ENCODE measurements around the gene PRDM8. TPM values are rescaled to one million over a fixed set of nuclear protein-coding genes. Genes with fewer than 3 reads are reported as not detected.

PRDM8 gene
- total and polyA plus RNA-seq, 2 of the 4 experiments (the other 2 are of a cell fraction), result 5.7 to 15.8 TPM

- peak overlapping the region in 1 of 2 experiments; percentile 43; a peak in 1 of 4 replicates for H4K8ac ChIP-seq (ENCODE audit: low read depth in 2 of 2, low read length in 2 of 2)
- H3K14ac ChIP-seq (replicated peaks; ENCODE audit: low read depth, low read length), result peak overlapping the region; percentile 22; the same call in 1 of the 2 replicates
- DNase-seq (no peak), ATAC-seq (ENCODE audit: low read depth) (no peak)
- ChIA-PET POLR2A (ENCODE audit: unreplicated experiment) (no interaction called here), CTCF (no interaction called here)
- peak overlapping the region; percentile 9; the same call in 1 of the 2 replicates for H2BK20ac ChIP-seq (ENCODE audit: low read depth, low read length)
- no peaks in the 10 kb centered on the region for H3K27me3 ChIP-seq (ENCODE audit: control insufficient read depth, insufficient read depth, low read length)
- dilution Hi-C loops (cut with HindIII; ENCODE audit: low sequenced_read_pairs, unreplicated experiment) (no loop called here), intact Hi-C loops (cut with micrococcal nuclease) (no loop called here), in situ Hi-C loops (cut with MboI; ENCODE audit: low sequenced_read_pairs) (loop anchor here (10.0 kb wide), 1 partner anchor 1248 kb away; no protein-coding TSS in a partner anchor)
- H4K20me1 ChIP-seq (ENCODE audit: insufficient read depth, low read length), result no peaks in the 10 kb centered on the region
- no peak overlapping the region; the same call in 1 of the 2 replicates for H2AK5ac ChIP-seq (ENCODE audit: low read depth, low read length)
- H4K91ac ChIP-seq (ENCODE audit: insufficient read depth, low read depth, low read length), result peak overlapping the region; percentile 37; the same call in 1 of the 2 replicates
- no peak overlapping the region for H2BK5ac ChIP-seq (ENCODE audit: low read depth, low read length, poor library complexity, severe bottlenecking)
- H3K4me1 ChIP-seq (ENCODE audit: control insufficient read depth, insufficient read depth, low read length), result peaks cover 14% of the 10 kb centered on the region
- peak overlapping the region; percentile 13; the same call in 1 of the 2 replicates for H3K56ac ChIP-seq (ENCODE audit: extremely low read depth, insufficient read depth, low read length)
- no TSS peak for BruUV-seq (replicated peaks)
- H3K23ac ChIP-seq (ENCODE audit: low read depth, low read length), result peak overlapping the region; percentile 39
- peak overlapping the region; percentile 21; the same call in 1 of the 2 replicates for H3K27ac ChIP-seq (ENCODE audit: insufficient read depth, low read length)
- peak overlapping the region; percentile 57; the same call in 1 of the 2 replicates for H3K4me2 ChIP-seq (ENCODE audit: low read depth, low read length)
- H3K9me1 ChIP-seq (ENCODE audit: insufficient read depth, low read length), result 0 out of 2 replicates have a peak, but pooled peaks cover 7% of the 10 kb centered on the region
- WGBS, 2 experiments (ENCODE audit: extremely low coverage in 2 of 2, insufficient read length in 1 of 2), result no CpG with 5 or more reads among the region's 3 CpGs
- H3K4ac ChIP-seq (ENCODE audit: low read depth, low read length), result peak overlapping the region; percentile 13; the same call in 1 of the 2 replicates
- no peak for TF ChIP-seq USF2 (IDR thresholded peaks at IDR 0.05; ENCODE audit: low read depth, low read length)
- TF ChIP-seq POLR2A (IDR thresholded peaks at IDR 0.05; ENCODE audit: low read depth, low read length), result no peak
- no peak for TF ChIP-seq FOS (IDR thresholded peaks at IDR 0.05; ENCODE audit: low read depth, low read length)
- no peak for TF ChIP-seq CEBPB (IDR thresholded peaks at IDR 0.05; ENCODE audit: low read depth, low read length)
- no peak for TF ChIP-seq RFX5 (IDR thresholded peaks at IDR 0.05; ENCODE audit: low read depth, low read length)
- TF ChIP-seq NFE2L2 (IDR thresholded peaks at IDR 0.05; ENCODE audit: low read depth, low read length), result no peak
- no peak for TF ChIP-seq RAD21 (IDR thresholded peaks at IDR 0.05; ENCODE audit: low read length)
- no peak for TF ChIP-seq BHLHE40 (IDR thresholded peaks at IDR 0.05; ENCODE audit: low read depth, low read length)
- H3K36me3 ChIP-seq (ENCODE audit: control insufficient read depth, insufficient read depth, low read length), result no peaks in the 10 kb centered on the region
- no peak overlapping the region for H2AK9ac ChIP-seq (replicated peaks; ENCODE audit: low read depth, low read length, poor library complexity)
- H3K79me1 ChIP-seq (ENCODE audit: low read depth in 1 of 2, low read length in 2 of 2), result peaks cover 19 to 39% of the 10 kb centered on the region in 2 experiments
- peak overlapping the region; percentile 49; the same call in 1 of the 2 replicates for H2BK120ac ChIP-seq (ENCODE audit: low read depth, low read length)
- H4K5ac ChIP-seq (ENCODE audit: low read depth, low read length), result peak overlapping the region; percentile 81
- no peak overlapping the region for H2AFZ ChIP-seq (replicated peaks; ENCODE audit: low read length, poor library complexity)
- 0 out of 2 replicates have a peak overlapping the region, but pooled peaks have one; percentile 21 for H3K18ac ChIP-seq (ENCODE audit: low read depth, low read length)
- H2BK15ac ChIP-seq (ENCODE audit: low read depth, low read length), result peak overlapping the region; percentile 57; the same call in 1 of the 3 replicates
- H3K9me3 ChIP-seq (ENCODE audit: control insufficient read depth, insufficient read depth, low read length), result no peaks in the 10 kb centered on the region
- no peak overlapping the region for H3K4me3 ChIP-seq (ENCODE audit: insufficient read depth, low read depth, low read length)
- H3K9ac ChIP-seq (ENCODE audit: low read depth, low read length), result no peak overlapping the region
Measured at GRCh38 chr4:80192252-80192866, 4.9 kb upstream of the PRDM8 start.
